IPS-18c (cell line): Measurements from ENCODE around the gene KRT79.

Source experiments
- H3K4me3 ChIP-seq: 2 replicates; pipeline ENCODE4 v1.7.0; 2013; ENCODE audit warnings: low read depth, mild to moderate bottlenecking, low read length, moderate library complexity; ENCODE audit not compliant: insufficient read depth
- H3K9me3 ChIP-seq: one replicate; pipeline ENCODE4 v1.6.1; 2013; ENCODE audit warnings: mild to moderate bottlenecking, low read length, moderate library complexity; ENCODE audit not compliant: control insufficient read depth, insufficient read depth

Gene KRT79

GRCh38 chr12:52815161-52815560 lies 18.9 kb downstream of the KRT79 start:
- Histone ChIP-seq H3K4me3 (no peak overlapping the region), H3K9me3 (no peaks in the 10 kb centered on the region)

- Histone ChIP-seq H3K9me3 (no peaks in the 10 kb centered on the region), H3K4me3 (no peak overlapping the region)
Observed at GRCh38 chr12:52814710-52815155, 19.4 kb downstream of the KRT79 start.

GRCh38 chr12:52813885-52814709 lies 20.0 kb downstream of the KRT79 start, which contains the start of gene KRT4:
KRT4 (minus strand) TSS chr12:52814116; CDS start chr12:52814058, 58 bp downstream.
- no peaks in the 10 kb centered on the region for H3K9me3 ChIP-seq
- H3K4me3 ChIP-seq: no peak within 1 kb of the TSS

DNA sequence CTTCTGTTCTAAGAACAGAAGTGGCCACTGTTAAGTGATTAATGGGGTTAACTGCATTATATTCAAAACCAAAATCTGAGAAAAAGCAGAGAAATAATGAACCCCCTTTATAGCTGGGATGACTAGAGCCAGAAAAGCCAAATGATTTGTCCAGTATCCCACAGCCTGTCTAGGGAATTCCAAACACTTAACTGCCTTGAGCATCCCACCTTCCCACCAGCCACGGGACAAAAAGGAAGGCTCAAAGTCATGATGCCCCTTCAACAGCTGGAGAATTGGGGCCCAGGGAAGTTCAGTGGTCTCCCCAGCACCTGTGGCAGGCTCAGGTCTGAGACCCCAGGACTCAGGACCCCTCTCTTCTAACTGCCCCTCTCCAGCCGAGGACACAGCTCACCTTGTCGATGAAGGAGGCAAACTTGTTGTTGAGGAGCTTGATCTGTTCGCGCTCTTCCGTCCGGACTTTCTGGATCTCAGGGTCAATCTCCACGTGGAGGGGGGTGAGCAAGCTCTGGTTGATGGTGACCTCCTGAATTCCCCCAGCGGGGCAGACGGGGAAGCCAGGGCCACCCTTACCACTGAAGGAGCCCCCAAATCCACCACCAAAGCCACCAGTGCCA lies 20.8 kb downstream of the KRT79 start:
- Histone ChIP-seq H3K4me3 (no peak overlapping the region), H3K9me3 (no peaks in the 10 kb centered on the region)

DNA sequence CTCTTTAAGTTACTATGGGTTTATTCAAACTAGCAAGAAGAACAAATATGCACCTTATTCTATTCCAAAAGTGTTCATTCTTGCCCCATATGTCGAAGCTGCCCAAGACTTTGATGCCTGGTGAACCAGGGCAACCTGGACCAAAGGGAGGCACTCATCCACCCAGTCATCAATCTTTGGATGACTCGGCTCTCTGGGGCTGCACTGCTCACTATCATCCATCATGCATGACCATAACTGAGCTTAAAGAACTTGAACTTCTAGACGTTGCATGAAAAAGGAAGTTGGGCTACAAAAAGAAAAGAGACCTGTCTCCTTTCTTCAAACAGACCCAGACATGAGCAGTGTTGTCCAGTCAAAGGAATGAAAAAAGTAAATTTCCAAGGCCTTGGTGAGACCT lies 21.4 kb downstream of the KRT79 start:
- no peaks in the 10 kb centered on the region for H3K9me3 ChIP-seq
- no peak overlapping the region for H3K4me3 ChIP-seq

- H3K4me3 ChIP-seq: no peak overlapping the region
- no peaks in the 10 kb centered on the region for H3K9me3 ChIP-seq
Observed at GRCh38 chr12:52812073-52812400, 22.1 kb downstream of the KRT79 start.

- Histone ChIP-seq H3K9me3 (no peaks in the 10 kb centered on the region), H3K4me3 (no peak overlapping the region)
Observed at GRCh38 chr12:52811191-52812072, 22.7 kb downstream of the KRT79 start.

DNA sequence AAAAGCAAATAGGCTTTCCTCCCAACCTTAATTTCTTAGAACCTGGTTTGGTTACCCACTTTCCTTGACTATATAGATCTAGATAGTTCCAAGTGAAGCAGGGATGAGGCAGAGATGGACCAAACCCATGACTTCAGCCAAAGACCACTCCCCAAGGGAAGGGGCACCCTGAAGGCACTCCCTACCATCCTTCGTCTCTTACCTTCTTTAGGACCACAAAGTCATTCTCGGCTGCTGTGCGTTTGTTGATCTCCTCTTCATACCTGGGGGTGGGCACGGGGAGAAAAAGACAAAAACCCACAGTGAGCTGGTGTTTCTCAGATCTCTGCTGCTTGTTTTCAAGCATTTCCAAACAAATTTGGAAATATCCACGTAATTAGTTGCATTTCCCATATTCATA lies 23.6 kb downstream of the KRT79 start:
- H3K4me3 ChIP-seq: no peak overlapping the region
- H3K9me3 ChIP-seq: no peaks in the 10 kb centered on the region

- Histone ChIP-seq H3K9me3 (no peaks in the 10 kb centered on the region), H3K4me3 (no peak overlapping the region)
Observed at GRCh38 chr12:52809166-52809565, 24.9 kb downstream of the KRT79 start.

DNA sequence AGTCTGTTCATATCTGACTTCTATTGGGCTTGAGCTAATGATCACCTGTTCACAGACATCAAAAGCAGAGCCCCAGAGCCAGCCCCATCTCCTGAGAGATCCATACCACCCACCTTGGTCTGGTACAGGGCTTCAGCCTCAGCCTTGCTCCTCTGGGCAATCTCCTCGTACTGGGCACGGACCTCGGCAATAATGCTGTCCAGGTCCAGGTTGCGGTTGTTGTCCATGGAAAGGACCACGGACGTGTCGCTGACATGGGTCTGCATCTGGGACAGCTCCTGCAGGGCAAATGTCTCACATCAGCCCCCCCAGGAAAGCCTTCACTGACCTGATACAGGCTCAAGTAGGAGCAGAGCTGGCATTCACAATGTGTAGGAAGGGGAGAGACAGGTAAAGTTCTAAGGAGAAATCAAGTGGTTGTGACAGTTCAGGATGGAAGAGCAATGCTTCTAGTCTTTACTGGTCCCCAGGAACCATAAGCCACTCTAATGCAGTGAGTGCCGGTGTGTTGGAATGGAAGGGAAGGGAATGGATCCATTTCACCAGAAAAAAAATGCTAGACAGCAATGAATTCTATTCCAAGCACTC lies 25.4 kb downstream of the KRT79 start:
- Histone ChIP-seq H3K9me3 (no peaks in the 10 kb centered on the region), H3K4me3 (no peak overlapping the region)

- H3K9me3 ChIP-seq: no peaks in the 10 kb centered on the region
- H3K4me3 ChIP-seq: no peak overlapping the region
Observed at GRCh38 chr12:52807544-52808470, 26.3 kb downstream of the KRT79 start.

GRCh38 chr12:52806821-52807543 lies 27.1 kb downstream of the KRT79 start:
- no peak overlapping the region for H3K4me3 ChIP-seq
- no peaks in the 10 kb centered on the region for H3K9me3 ChIP-seq

- Histone ChIP-seq H3K4me3 (no peak overlapping the region), H3K9me3 (no peaks in the 10 kb centered on the region)
Observed at GRCh38 chr12:52806169-52806811, 27.8 kb downstream of the KRT79 start.

DNA sequence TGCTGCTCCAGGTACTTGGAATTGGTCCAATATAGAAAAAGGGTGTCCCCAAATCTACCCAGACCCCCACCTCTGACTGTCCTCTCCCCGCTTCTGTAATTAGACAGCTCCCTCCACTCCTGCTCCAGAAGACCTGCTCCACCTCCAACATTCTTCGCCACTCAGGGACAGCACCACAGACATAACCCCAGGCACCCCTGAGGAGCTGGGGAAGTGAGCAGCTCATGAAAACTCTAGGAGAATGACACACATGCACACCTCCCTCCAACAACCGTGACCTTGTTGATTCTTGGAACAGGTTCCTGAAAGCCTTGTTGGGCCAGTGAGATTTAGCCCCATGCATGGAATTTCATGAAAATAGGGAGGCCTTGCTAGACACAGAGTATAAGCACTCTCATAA lies 28.4 kb downstream of the KRT79 start:
- Histone ChIP-seq H3K4me3 (no peak overlapping the region), H3K9me3 (no peaks in the 10 kb centered on the region)

- Histone ChIP-seq H3K9me3 (no peaks in the 10 kb centered on the region), H3K4me3 (no peak overlapping the region)
Observed at GRCh38 chr12:52805000-52805399, 29.1 kb downstream of the KRT79 start.
